Naive thymus-derived CD4-positive, alpha-beta T cell (primary cell): ENCODE measurements around the gene TNFSF8. TPM values are rescaled to one million over a fixed set of nuclear protein-coding genes. Genes with fewer than 3 reads are reported as not detected.

ENCODE experiments used
- ATAC-seq: fragments of 150-1000 bp; cut with Tn5 transposase; 2 replicates; pipeline ENCODE4 v1.10.0; 2021; ENCODE audit warnings: mild to moderate bottlenecking, moderate library complexity
- CTCF ChIA-PET: fragments of 350-600 bp; sonication (Branson Sonifier 250); formaldehyde crosslinking; loops from one replicate; lab custom pipeline; 2021; ENCODE audit warnings: antibody characterized with exemption; lab: Charles Lee
- POLR2A ChIA-PET: fragments of 350-600 bp; sonication (Branson Sonifier 250); formaldehyde crosslinking; loops from one replicate; lab custom pipeline; 2021; ENCODE audit warnings: antibody characterized with exemption, inconsistent platforms; lab: Charles Lee
- DNase-seq, 9 donors: peaks; one replicate each; pipeline versions ENCODE4 v3.0.0 to v3.0.0-alpha.2; 2020 to 2022; ENCODE audit warnings: mixed read lengths in 1 of 9
- H3K27ac ChIP-seq: one replicate; pipeline ENCODE4 v1.7.0; 2013; ENCODE audit warnings: mild to moderate bottlenecking, low read depth, low read length, moderate library complexity
- H3K27me3 ChIP-seq, 2 donors: one replicate each; pipeline ENCODE4 v1.7.0; 2013; ENCODE audit warnings: low read length in 2 of 2, mild to moderate bottlenecking in 2 of 2, moderate library complexity in 2 of 2; ENCODE audit not compliant: control insufficient read depth in 2 of 2, insufficient read depth in 2 of 2
- H3K36me3 ChIP-seq, 3 experiments: 1 replicate in 2 of 3; 2 replicates in 1 of 3; pipeline ENCODE4 v1.7.0; 2013; ENCODE audit warnings: low read length in 3 of 3, mild to moderate bottlenecking in 3 of 3, moderate library complexity in 1 of 3; ENCODE audit not compliant: insufficient read depth in 3 of 3, control insufficient read depth in 2 of 3
- H3K4me1 ChIP-seq, 2 donors: one replicate each; pipeline ENCODE4 v1.7.0; 2013; ENCODE audit warnings: low read length in 2 of 2, mild to moderate bottlenecking in 2 of 2, moderate library complexity in 1 of 2; ENCODE audit not compliant: control insufficient read depth in 2 of 2, insufficient read depth in 2 of 2
- H3K4me3 ChIP-seq: 2 replicates; pipeline ENCODE4 v1.7.0; 2013; ENCODE audit warnings: mild to moderate bottlenecking, low read length
- H3K9me3 ChIP-seq, 3 experiments: 1 replicate in 2 of 3; 2 replicates in 1 of 3; pipeline ENCODE4 v1.7.0; 2013; ENCODE audit warnings: low read length in 3 of 3; ENCODE audit not compliant: control insufficient read depth in 2 of 3
- H3K27ac Mint-ChIP-seq, 9 donors: one replicate each; pipeline ENCODE4 v1.8.0; 2020 to 2022; ENCODE audit warnings: mixed read lengths in 9 of 9, mild to moderate bottlenecking in 8 of 9, moderate library complexity in 5 of 9, inconsistent platforms in 2 of 9
- H3K27me3 Mint-ChIP-seq, 5 donors: one replicate each; pipeline ENCODE4 v1.8.0; 2021 to 2022; ENCODE audit warnings: mixed read lengths in 5 of 5, mild to moderate bottlenecking in 1 of 5
- H3K36me3 Mint-ChIP-seq, 5 donors: one replicate each; pipeline ENCODE4 v1.8.0; 2020 to 2022; ENCODE audit warnings: mixed read lengths in 5 of 5, mild to moderate bottlenecking in 3 of 5, inconsistent platforms in 1 of 5
- H3K4me1 Mint-ChIP-seq, 7 donors: one replicate each; pipeline ENCODE4 v1.8.0; 2020 to 2022; ENCODE audit warnings: mixed read lengths in 7 of 7, mild to moderate bottlenecking in 3 of 7, inconsistent platforms in 1 of 7
- H3K4me3 Mint-ChIP-seq, 10 donors: one replicate each; pipeline ENCODE4 v1.8.0; 2020 to 2022; ENCODE audit warnings: mild to moderate bottlenecking in 10 of 10, mixed read lengths in 10 of 10, moderate library complexity in 6 of 10, inconsistent platforms in 2 of 10
- H3K9me3 Mint-ChIP-seq, 11 donors: one replicate each; pipeline ENCODE4 v1.8.0; 2020 to 2022; ENCODE audit warnings: mixed read lengths in 11 of 11, mild to moderate bottlenecking in 4 of 11, inconsistent platforms in 1 of 11, moderate library complexity in 1 of 11
- intact Hi-C, 2 donors: fragments of 100-400 bp; cut with micrococcal nuclease; formaldehyde crosslinking; loops; one replicate each; pipeline ENCODE4 v1.15.1; 2023
- polyA plus RNA-seq, 2 donors: library from polyadenylated mRNA; unstranded; fragments of 300-500 nt; fragmentation: Illumina TruSeq; gene quantifications; one replicate each; pipeline ENCODE4 v1.2.3, GENCODE V29; 2021
- total RNA-seq, 6 experiments: library from RNA in 5 of 6; stranded (reverse) in 5 of 6; gene quantifications; 1 replicate in 5 of 6; 2 replicates in 1 of 6; pipeline ENCODE4 v1.2.3 and lab custom pipeline; 2021 to 2026

The TNFSF8 gene
- total and polyA plus RNA-seq, 7 experiments from 2014 or later, result 19.3 to 129 (median 35.4) TPM

- Mint-ChIP-seq H3K4me1 (peaks cover 22 to 36% (median 30%) of the 10 kb centered on the region in 7 donors), H3K27ac (peak overlapping the region in 1 of 9 donors; percentile 80), H3K36me3 (peaks cover 0 to 30% (median 0%) of the 10 kb centered on the region in 5 donors), H3K4me3 (no peak overlapping the region), H3K9me3 (peaks cover 0 to 10% (median 0%) of the 10 kb centered on the region in 11 donors), H3K27me3 (no peaks in the 10 kb centered on the region)
- intact Hi-C loops, result loop anchor here in 1 of 2 donors (10.0 kb wide), 1 partner anchor 57 kb away; no protein-coding TSS in a partner anchor
- Histone ChIP-seq H3K27ac (no peak overlapping the region), H3K4me3 (no peak overlapping the region), H3K9me3 (no peaks in the 10 kb centered on the region), H3K4me1 (peaks cover 11 to 17% of the 10 kb centered on the region in 2 donors), H3K36me3 (no peaks in the 10 kb centered on the region), H3K27me3 (no peaks in the 10 kb centered on the region)
- no peak for DNase-seq
- ChIA-PET CTCF (no interaction called here), POLR2A (interaction anchor here (0.6 to 7.0 kb wide), 2 partner anchors 12 to 1663 kb away, joined by 3 to 48 read pairs; partner anchors contain the start of gene TNFSF8)
- no peak for ATAC-seq
These were observed 11.0 kb upstream of the TNFSF8 start for GRCh38 chr9:114941376-114941775.

- peak overlapping the region; percentile 6 for H3K4me3 ChIP-seq
- no peaks in the 10 kb centered on the region for H3K27me3 Mint-ChIP-seq
- CTCF ChIA-PET, result interaction anchor here (0.7 kb wide), 1 partner anchor 198 kb away, joined by 3 read pairs; no protein-coding TSS in a partner anchor
- H3K27ac ChIP-seq, result no peak overlapping the region
- peaks cover 19 to 42% (median 30%) of the 10 kb centered on the region in 7 donors for H3K4me1 Mint-ChIP-seq
- intact Hi-C loops, result loop anchor here (1.0 to 10.0 kb wide), 2 partner anchors 9 to 354 kb away; partner anchors contain the start of genes TNFSF8 (in 2 of the 2) and ATP6V1G1 (in 1 of the 2)
- POLR2A ChIA-PET, result interaction anchor here (7.0 kb wide), 1 partner anchor 9 kb away, joined by 48 read pairs; the partner anchor contains the start of gene TNFSF8
- peaks cover 11 to 17% of the 10 kb centered on the region in 2 donors for H3K4me1 ChIP-seq
- no peaks in the 10 kb centered on the region for H3K27me3 ChIP-seq
- ATAC-seq (no peak), DNase-seq (peak in 2 of 9 donors; percentile 19 to 34)
- H3K9me3 Mint-ChIP-seq, result peaks cover 0 to 10% (median 0%) of the 10 kb centered on the region in 11 donors
- H3K9me3 ChIP-seq, result no peaks in the 10 kb centered on the region
- peaks cover 0 to 21% (median 0%) of the 10 kb centered on the region in 5 donors for H3K36me3 Mint-ChIP-seq
- peak overlapping the region; percentile 21 to 71 (median 54) for H3K27ac Mint-ChIP-seq
- no peaks in the 10 kb centered on the region for H3K36me3 ChIP-seq
- peak overlapping the region; percentile 30 to 63 (median 47) for H3K4me3 Mint-ChIP-seq
These were observed 8.5 kb upstream of the TNFSF8 start for GRCh38 chr9:114938687-114939575.

DNA sequence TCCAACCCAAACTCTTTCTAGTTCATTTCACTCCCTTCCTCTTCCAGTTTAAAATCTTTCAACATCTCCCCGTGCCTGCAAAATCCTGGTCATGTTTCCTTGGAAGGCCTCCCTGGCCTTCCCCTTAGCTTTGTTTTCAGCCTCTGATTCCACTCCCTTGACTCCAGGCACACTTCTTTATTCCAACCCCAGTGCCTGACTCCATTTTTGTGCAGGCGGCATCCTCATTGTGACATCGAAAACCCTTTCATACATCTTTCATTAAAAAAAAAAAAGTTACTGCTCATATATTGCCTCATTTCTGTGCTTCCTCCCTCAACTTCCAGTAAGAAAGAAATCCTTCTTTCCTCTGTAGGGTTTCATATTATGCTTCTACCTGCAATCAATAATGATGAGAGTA, 7.1 kb upstream of the TNFSF8 start:
- DNase-seq (no peak), ATAC-seq (no peak)
- Mint-ChIP-seq H3K4me1 (peaks cover 19 to 51% (median 36%) of the 10 kb centered on the region in 7 donors), H3K36me3 (peaks cover 0 to 19% (median 0%) of the 10 kb centered on the region in 5 donors), H3K27ac (peak overlapping the region in 6 of 9 donors; percentile 5 to 63 (median 23)), H3K27me3 (no peaks in the 10 kb centered on the region), H3K4me3 (no peak overlapping the region), H3K9me3 (peaks cover 0 to 6% (median 0%) of the 10 kb centered on the region in 11 donors)
- Histone ChIP-seq H3K36me3 (no peaks in the 10 kb centered on the region), H3K27me3 (no peaks in the 10 kb centered on the region), H3K27ac (no peak overlapping the region), H3K9me3 (no peaks in the 10 kb centered on the region), H3K4me1 (peaks cover 11 to 17% of the 10 kb centered on the region in 2 donors), H3K4me3 (no peak overlapping the region)
- CTCF ChIA-PET, result no interaction called here
- intact Hi-C loops, result loop anchor here in 1 of 2 donors (10.0 kb wide), 1 partner anchor 353 kb away; the partner anchor contains the start of gene ATP6V1G1
- POLR2A ChIA-PET, result interaction anchor here (0.8 to 7.0 kb wide), 2 partner anchors 8 to 192 kb away, joined by 4 to 48 read pairs; partner anchors contain the start of gene TNFSF8

GRCh38 chr9:114936581-114936980, 6.2 kb upstream of the TNFSF8 start:
- Mint-ChIP-seq H3K4me3 (no peak overlapping the region), H3K4me1 (peaks cover 19 to 58% (median 45%) of the 10 kb centered on the region in 7 donors), H3K27ac (peak overlapping the region in 1 of 9 donors; percentile 4), H3K36me3 (peaks cover 0 to 13% (median 0%) of the 10 kb centered on the region in 5 donors), H3K27me3 (no peaks in the 10 kb centered on the region), H3K9me3 (peaks cover 0 to 2% (median 0%) of the 10 kb centered on the region in 11 donors)
- DNase-seq, result no peak
- H3K27ac ChIP-seq, result no peak overlapping the region
- CTCF ChIA-PET, result no interaction called here
- no peak for ATAC-seq
- peaks cover 11 to 21% of the 10 kb centered on the region in 2 donors for H3K4me1 ChIP-seq
- POLR2A ChIA-PET, result interaction anchor here (1.4 to 7.0 kb wide), 2 partner anchors 7 to 24 kb away, joined by 5 to 48 read pairs; partner anchors contain the start of gene TNFSF8
- H3K36me3 ChIP-seq, result no peaks in the 10 kb centered on the region
- no peaks in the 10 kb centered on the region for H3K9me3 ChIP-seq
- H3K4me3 ChIP-seq, result no peak overlapping the region
- intact Hi-C loops, result loop anchor here in 1 of 2 donors (10.0 kb wide), 1 partner anchor 352 kb away; the partner anchor contains the start of gene ATP6V1G1
- no peaks in the 10 kb centered on the region for H3K27me3 ChIP-seq

DNA sequence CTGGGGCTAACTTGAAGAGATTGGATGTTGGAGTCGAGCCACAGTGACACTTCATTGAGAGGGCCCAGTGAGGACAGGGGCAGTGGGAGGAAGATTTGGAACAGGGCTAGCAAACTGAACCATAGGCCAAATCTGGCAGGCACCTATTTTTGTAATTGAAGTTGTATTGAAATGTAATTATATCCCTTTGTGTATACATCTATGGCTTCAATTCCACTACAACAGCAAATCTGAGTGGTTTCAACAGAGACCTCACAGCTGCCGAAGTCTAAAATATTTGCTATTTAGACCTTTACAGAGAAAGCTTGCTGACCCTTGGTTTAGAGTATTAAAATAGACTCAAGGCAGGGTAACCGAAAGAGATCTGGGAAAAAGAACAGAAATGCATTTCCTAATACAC, 4.7 kb upstream of the TNFSF8 start:
- intact Hi-C loops, result loop anchor here in 1 of 2 donors (10.0 kb wide), 1 partner anchor 350 kb away; the partner anchor contains the start of gene ATP6V1G1
- no peak for DNase-seq
- Histone ChIP-seq H3K36me3 (no peaks in the 10 kb centered on the region), H3K4me1 (peaks cover 17 to 32% of the 10 kb centered on the region in 2 donors), H3K27ac (no peak overlapping the region), H3K4me3 (no peak overlapping the region), H3K9me3 (no peaks in the 10 kb centered on the region), H3K27me3 (no peaks in the 10 kb centered on the region)
- peak overlapping the region in 4 of 9 donors; percentile 0 to 51 (median 34) for H3K27ac Mint-ChIP-seq
- POLR2A ChIA-PET, result interaction anchor here (1.4 kb wide), 1 partner anchor 26 kb away, joined by 5 read pairs; no protein-coding TSS in a partner anchor
- no peak for ATAC-seq
- H3K4me1 Mint-ChIP-seq, result peaks cover 30 to 64% (median 55%) of the 10 kb centered on the region in 7 donors
- H3K36me3 Mint-ChIP-seq, result peaks cover 0 to 18% (median 0%) of the 10 kb centered on the region in 5 donors
- H3K27me3 Mint-ChIP-seq, result peaks cover 0 to 4% (median 0%) of the 10 kb centered on the region in 5 donors
- CTCF ChIA-PET, result no interaction called here
- peaks cover 0 to 5% (median 0%) of the 10 kb centered on the region in 11 donors for H3K9me3 Mint-ChIP-seq
- H3K4me3 Mint-ChIP-seq, result no peak overlapping the region

GRCh38 chr9:114932502-114932901, 2.1 kb upstream of the TNFSF8 start:
- POLR2A ChIA-PET, result interaction anchor here (6.0 kb wide), 1 partner anchor 7 kb away, joined by 48 read pairs; no protein-coding TSS in a partner anchor
- Histone ChIP-seq H3K27ac (peak overlapping the region; percentile 79), H3K36me3 (no peaks in the 10 kb centered on the region), H3K4me3 (no peak overlapping the region), H3K27me3 (no peaks in the 10 kb centered on the region), H3K9me3 (no peaks in the 10 kb centered on the region), H3K4me1 (peaks cover 10 to 15% of the 10 kb centered on the region in 2 donors)
- Mint-ChIP-seq H3K4me3 (peak overlapping the region in 1 of 10 donors; percentile 9), H3K4me1 (peaks cover 22 to 46% (median 39%) of the 10 kb centered on the region in 7 donors), H3K36me3 (peaks cover 0 to 34% (median under 1%) of the 10 kb centered on the region in 5 donors), H3K9me3 (peaks cover 0 to 5% (median 0%) of the 10 kb centered on the region in 11 donors), H3K27me3 (peaks cover 0 to 4% (median 0%) of the 10 kb centered on the region in 5 donors), H3K27ac (peak overlapping the region; percentile 24 to 99 (median 93))
- CTCF ChIA-PET, result no interaction called here
- ATAC-seq, result no peak
- intact Hi-C loops, result loop anchor here (5.0 to 10.0 kb wide), 2 partner anchors 345 to 348 kb away; partner anchors contain the start of gene ATP6V1G1 (in 2 of the 2)
- no peak for DNase-seq
